GM18909 (cell line): Measurements from ENCODE around the gene SNX30.

Experiments
- ATAC-seq: cut with Tn5 transposase; IDR thresholded peaks from one replicate; pipeline ENCODE4 v1.9.1; 2021; ENCODE audit warnings: mild to moderate bottlenecking; ENCODE audit not compliant: unreplicated experiment, poor library complexity

Gene SNX30

GRCh38 chr9:112815868-112816267 is 65.3 kb downstream of the SNX30 start:
- ATAC-seq: no peak

GRCh38 chr9:112817860-112818203 is 67.3 kb downstream of the SNX30 start:
- ATAC-seq: peak; percentile 81

DNA sequence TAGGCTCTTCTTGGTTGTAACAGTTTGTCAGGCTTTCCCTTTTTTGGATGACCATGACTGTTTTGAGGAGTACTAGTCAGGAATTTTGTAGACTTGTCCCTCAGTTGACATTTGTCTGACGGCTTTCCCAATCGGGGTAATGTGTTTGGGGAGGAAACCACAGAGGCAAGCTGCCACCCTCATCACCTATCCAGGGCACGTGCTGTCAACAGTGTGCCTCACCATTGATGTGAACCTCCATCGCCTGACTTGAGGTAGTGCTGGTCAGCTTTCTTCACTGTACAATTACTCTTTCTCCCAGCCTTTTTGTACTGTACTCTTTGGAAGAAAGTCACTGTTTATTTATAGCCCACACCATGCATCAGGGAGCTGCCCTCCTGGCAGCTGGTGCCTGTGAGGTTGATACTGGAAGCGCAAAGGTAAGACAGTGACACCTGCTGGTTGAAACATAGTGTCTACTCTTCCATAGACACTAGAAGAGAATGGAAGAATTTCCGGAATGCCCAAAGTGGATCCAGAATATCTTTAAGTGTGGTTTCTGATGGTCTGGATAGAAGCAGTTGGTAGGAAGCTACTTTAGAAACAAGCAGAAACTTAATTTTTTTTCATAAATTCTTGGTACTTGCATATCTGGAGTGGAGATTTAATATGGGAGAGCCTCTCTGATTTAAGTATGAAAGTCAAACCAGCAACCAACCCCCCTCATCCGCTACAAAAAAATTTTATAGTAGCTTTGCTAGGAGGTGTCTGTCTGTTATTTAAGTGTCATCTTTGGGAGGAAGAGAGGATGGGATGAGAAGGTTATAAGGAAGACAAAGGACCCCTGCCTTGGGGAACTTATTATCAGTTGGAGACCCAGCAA is 69.3 kb downstream of the SNX30 start:
- peak; percentile 66 for ATAC-seq

DNA sequence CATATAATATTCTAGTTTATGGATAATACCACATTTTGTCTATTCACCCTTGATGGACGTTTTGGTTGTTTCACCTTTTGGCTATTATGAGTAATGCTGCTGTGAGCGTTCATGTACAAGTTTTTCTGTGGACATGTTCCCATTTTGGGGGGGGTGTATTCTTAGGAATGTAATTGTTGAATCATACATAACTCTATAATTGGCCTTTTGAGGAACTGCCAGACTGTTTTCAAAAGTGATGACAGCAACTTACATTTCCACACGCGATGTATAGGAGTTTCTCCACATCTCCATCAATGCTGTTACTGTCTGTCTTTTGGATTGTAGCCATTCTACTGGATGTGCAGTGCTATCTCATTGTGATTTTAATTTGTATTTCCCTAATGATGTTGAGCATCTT is 70.3 kb downstream of the SNX30 start:
- no peak for ATAC-seq

GRCh38 chr9:112822618-112823017 is 72.1 kb downstream of the SNX30 start:
- no peak for ATAC-seq

DNA sequence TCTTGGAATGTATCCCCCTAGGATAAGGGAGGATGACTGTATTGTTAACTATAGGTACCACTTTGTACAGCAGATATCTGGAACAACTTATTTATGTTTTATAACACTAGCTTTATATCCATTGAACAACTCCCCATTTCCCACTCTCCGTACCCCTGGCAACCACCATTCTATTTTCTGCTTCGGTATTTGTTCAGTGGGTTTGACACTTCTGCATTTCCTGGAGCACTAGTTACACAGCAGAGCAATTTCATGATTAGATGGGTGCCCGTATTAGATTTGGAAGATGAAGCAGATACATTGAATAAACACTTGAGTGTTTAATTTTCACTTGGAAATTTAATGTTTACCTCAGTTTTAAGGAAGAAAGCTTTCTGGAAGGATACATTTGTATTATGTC is 72.7 kb downstream of the SNX30 start:
- ATAC-seq: no peak

GRCh38 chr9:112831281-112831851 is 80.8 kb downstream of the SNX30 start:
- ATAC-seq: no peak

- ATAC-seq: no peak
Measured at GRCh38 chr9:112831969-112832368, 81.4 kb downstream of the SNX30 start.

GRCh38 chr9:112833081-112833480 is 82.5 kb downstream of the SNX30 start:
- ATAC-seq: no peak

DNA sequence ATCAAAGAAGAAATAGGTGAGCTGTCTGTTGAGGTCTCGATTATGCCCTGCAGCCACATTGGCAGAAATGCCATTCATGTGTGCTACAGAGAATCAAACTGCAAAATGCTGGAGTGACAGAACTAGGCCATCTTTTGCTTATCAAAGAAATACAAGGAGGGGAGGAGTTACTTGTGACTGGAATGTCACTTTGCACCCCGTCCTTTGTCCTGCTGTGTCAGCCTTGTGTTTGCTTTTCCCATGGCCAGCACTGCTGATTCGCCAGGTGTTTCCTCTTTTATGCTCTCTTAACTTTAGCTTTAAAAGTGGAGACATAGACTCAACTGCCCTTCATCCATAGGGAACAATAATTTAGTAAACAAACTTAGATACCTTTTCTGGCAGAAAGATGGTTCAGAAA is 85.8 kb downstream of the SNX30 start:
- ATAC-seq: no peak

GRCh38 chr9:112838342-112838741 is 87.8 kb downstream of the SNX30 start:
- ATAC-seq: no peak

GRCh38 chr9:112839331-112839730 is 88.8 kb downstream of the SNX30 start:
- ATAC-seq: no peak

GRCh38 chr9:112841261-112841660 is 90.7 kb downstream of the SNX30 start:
- no peak for ATAC-seq

DNA sequence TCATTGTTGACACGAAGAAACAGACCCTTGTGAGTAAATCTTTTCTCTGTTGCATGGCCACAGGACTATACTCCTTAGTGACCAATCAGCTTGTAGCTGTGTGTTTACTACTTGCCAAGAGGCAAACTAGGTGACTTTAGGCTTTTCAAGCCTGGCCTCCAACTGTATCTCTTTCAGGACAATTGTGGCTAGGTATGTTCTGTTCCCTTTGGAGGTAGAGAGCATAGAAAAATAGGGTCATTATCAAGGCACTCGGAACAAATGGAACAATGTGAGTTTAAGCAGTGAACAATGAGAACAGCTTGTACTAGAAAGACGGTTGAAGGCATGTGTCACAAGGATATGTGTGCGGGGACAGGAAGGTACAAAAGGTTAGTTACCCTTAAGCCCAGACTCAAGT is 92.0 kb downstream of the SNX30 start:
- ATAC-seq: no peak

DNA sequence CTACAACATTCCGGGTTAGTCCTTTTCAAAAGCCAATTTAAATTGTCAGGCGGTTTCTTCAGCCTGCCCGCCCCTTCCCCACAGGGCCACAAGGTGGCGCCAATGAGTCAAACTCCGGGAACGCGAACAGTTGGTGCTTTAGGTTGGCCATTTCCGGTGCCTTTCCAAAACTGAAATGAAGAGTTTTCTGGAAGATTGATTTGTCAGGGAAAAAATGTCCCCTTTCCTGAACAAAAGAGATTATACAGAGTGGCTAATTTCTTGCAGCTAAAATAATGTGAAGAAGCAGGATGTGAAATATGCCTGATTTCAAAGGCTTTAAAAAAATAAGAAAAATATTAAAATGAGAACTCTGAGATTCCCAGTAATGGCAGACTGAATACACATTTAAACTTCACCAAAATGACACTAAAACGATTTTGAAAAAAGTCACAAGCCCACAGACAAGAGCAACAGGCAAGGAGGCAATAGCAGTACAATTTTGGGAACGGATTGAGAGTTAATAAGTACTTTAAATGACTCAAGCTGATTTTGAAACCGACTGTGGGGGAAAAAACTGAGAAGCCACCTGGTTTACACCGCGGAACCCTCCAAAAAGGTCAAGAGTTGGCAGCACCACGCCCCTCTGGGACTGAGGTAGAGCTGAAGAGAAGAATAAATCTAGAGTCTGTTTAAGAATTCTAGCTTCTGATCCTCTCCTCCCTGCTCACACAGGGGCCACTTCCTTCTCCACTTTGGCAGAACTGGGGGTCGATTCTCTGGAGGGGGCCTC is 94.4 kb downstream of the SNX30 start:
- peak; percentile 91 for ATAC-seq

- no peak for ATAC-seq
Measured at GRCh38 chr9:112846528-112847488, 96.2 kb downstream of the SNX30 start.

DNA sequence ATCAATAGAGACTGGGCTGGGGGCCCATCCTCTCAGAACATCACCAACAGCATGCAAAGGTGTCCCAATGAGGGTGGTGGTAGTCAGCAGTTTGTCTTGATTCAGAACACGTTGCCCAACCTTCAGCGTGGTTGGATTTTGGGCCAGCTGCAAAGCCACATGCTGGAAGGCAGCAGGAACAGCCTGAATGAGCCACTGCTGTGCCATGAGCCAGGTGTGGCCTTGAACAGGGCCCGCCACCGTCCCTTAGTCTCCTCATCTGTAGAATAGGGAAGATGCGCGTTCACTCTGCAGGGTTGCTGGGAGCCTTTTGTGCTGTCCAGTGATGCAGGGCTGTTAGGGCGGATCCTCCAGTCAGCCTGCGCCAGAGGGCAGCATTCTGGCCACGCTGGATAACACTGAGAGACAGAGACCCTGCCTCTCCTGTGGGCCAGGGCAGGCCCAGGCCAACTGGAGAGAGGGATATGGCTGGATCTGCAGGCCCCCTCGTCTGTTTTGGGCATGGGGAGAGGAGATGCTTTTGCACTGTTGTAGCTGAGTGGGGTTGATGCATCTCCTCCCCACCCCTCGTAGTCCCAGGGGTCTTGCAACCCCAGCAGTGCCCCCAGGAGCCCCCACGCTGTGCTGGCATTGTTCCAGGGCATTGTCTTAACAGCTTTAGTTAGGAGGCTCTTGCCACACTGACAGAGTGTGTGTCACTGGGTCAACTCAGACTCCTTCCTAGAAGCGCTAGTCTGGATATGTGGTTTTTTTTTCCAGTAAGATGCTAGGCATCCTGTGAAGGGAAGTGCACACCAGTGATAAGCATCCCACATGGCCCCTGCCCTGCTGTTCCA is 98.0 kb downstream of the SNX30 start:
- no peak for ATAC-seq

DNA sequence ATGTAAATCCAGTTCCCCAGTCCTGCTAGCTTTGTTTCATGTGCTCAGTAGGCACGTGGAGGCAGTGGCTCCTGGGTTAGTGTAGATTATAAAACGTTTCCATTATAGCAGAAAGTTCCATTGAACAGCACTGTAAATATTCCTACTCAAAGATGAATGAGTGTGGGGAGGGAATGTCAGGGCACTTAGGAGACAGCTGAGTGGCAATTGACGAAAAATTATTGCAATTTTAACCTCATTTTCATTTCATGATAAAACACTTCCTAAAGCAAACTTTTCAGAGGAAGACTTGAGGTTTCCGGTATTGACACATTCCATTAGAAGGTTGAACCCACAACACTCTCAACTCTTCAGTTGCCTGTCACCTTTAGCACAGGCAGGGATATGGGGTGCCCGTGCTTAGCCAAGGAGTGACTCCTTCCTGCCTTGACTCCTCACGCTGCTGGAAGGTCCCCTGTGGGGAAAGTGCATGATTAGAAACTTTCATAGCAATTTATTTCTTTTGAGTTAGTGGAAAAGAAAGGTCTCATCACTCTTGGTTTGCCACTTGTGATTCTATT is 98.9 kb downstream of the SNX30 start:
- ATAC-seq: no peak

GRCh38 chr9:112850840-112851239 is 100.3 kb downstream of the SNX30 start:
- no peak for ATAC-seq
